WI38 (cell line): ENCODE results near the gene GFM1.

Experiments used
- H3K4me3 ChIP-seq: 2 replicates; pipeline ENCODE4 v1.5.1; 2011; ENCODE audit warnings: low read depth, mild to moderate bottlenecking, control low read depth, low read length
- CTCF ChIP-seq: IDR thresholded peaks from 2 replicates; pipeline ENCODE4 v1.5.1; 2012; ENCODE audit warnings: low read depth, mild to moderate bottlenecking, control low read depth, low read length

Gene GFM1

GRCh38 chr3:158735296-158736033 is 91.1 kb downstream of the GFM1 start:
- no peak overlapping the region for H3K4me3 ChIP-seq
- TF ChIP-seq CTCF = no peak

- TF ChIP-seq CTCF = no peak
- H3K4me3 ChIP-seq = no peak overlapping the region
These were observed 93.1 kb downstream of the GFM1 start for GRCh38 chr3:158737410-158737809.

- TF ChIP-seq CTCF = no peak
- peak overlapping the region; percentile 28; the same call in 1 of the 2 replicates for H3K4me3 ChIP-seq
These were observed 93.8 kb downstream of the GFM1 start for GRCh38 chr3:158737976-158738615.

GRCh38 chr3:158738653-158739052 is 94.3 kb downstream of the GFM1 start:
- H3K4me3 ChIP-seq = no peak overlapping the region
- TF ChIP-seq CTCF = no peak

- no peak for TF ChIP-seq CTCF
- H3K4me3 ChIP-seq = no peak overlapping the region
These were observed 94.8 kb downstream of the GFM1 start for GRCh38 chr3:158739078-158739477.

GRCh38 chr3:158739661-158740060 is 95.3 kb downstream of the GFM1 start:
- H3K4me3 ChIP-seq = no peak overlapping the region
- no peak for TF ChIP-seq CTCF
